Gastroesophageal sphincter (tissue), 3 donors: ENCODE data around the gene SRSF5.

Experiments used
- POLR2A ChIP-seq, 2 donors: fragments of 450-650 bp; IDR thresholded peaks; one replicate each; pipeline ENCODE4 v1.6.1; 2017; ENCODE audit warnings: antibody characterized with exemption in 2 of 2, mild to moderate bottlenecking in 2 of 2, moderate library complexity in 1 of 2
- TF ChIP-seq, protein P1 (sequence below), 4 experiments: fragments of 200-600 bp in 2 of 4; fragments of 450-650 bp in 2 of 4; sonication (generic) in 1 of 4; IDR thresholded peaks; one replicate each; pipeline ENCODE4 v1.5.1; 2017 to 2019; ENCODE audit warnings: antibody characterized with exemption in 4 of 4, mild to moderate bottlenecking in 2 of 4, moderate library complexity in 2 of 4

DNA sequence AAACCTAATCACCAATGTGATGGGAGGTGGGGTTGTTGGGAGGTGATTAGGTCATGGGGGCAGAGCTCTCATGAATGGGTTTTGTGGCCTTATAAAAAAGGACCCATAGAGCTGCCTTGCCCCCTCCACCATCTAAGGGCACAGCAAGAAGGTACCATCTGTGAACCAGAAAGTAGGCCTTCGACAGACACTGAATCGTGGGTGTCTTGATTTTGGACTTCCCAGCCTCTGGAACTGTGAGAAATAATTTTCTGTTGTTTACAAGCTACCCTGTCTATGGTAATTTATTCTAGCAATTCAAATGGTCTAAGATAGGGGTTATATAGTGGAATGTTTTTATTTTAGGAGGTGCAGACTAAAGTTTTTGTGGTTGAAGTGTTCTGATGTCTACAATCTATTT lies 38.0 kb downstream of the SRSF5 start:
- TF ChIP-seq, protein P1, sequence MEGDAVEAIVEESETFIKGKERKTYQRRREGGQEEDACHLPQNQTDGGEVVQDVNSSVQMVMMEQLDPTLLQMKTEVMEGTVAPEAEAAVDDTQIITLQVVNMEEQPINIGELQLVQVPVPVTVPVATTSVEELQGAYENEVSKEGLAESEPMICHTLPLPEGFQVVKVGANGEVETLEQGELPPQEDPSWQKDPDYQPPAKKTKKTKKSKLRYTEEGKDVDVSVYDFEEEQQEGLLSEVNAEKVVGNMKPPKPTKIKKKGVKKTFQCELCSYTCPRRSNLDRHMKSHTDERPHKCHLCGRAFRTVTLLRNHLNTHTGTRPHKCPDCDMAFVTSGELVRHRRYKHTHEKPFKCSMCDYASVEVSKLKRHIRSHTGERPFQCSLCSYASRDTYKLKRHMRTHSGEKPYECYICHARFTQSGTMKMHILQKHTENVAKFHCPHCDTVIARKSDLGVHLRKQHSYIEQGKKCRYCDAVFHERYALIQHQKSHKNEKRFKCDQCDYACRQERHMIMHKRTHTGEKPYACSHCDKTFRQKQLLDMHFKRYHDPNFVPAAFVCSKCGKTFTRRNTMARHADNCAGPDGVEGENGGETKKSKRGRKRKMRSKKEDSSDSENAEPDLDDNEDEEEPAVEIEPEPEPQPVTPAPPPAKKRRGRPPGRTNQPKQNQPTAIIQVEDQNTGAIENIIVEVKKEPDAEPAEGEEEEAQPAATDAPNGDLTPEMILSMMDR (IDR thresholded peaks at IDR 0.05): no peak
- no peak for TF ChIP-seq POLR2A (IDR thresholded peaks at IDR 0.05)
